Posterior vena cava (tissue), 2 donors: ENCODE data around the gene SELENOV. TPM values are rescaled to one million over a fixed set of nuclear protein-coding genes. Genes with fewer than 3 reads are reported as not detected.

Source experiments
- DNase-seq: peaks from one replicate; pipeline ENCODE4 v3.0.0-alpha.2; 2020; ENCODE audit warnings: low spot score
- intact Hi-C, 2 donors: fragments of 100-400 bp; cut with DNase I; formaldehyde crosslinking; loops; one replicate each; pipeline versions ENCODE4 v1.14.1 to v1.14.2; 2022 to 2023
- total RNA-seq, 2 donors: library from RNA; stranded (reverse); fragmentation: NEBNext Ultra II Directional; extraction: Animal tissue kit (Norgen Biotek cat#: 25700); gene quantifications; one replicate each; pipeline ENCODE4 v1.2.1, GENCODE V29; 2021
- donor health status: DM: yes; HTN: yes; CAD: no.
- donor health status: DM: yes; HTN: yes; CAD: no.

The SELENOV gene
- total RNA-seq, 2 donors from 2014 or later = not detected

- intact Hi-C loops = no loop called here
- peak; percentile 25 for DNase-seq
These were observed 29.4 kb downstream of the SELENOV start for GRCh38 chr19:39544226-39544903.

GRCh38 chr19:39544911-39545310, 30.0 kb downstream of the SELENOV start:
- intact Hi-C loops = no loop called here
- DNase-seq = no peak

DNA sequence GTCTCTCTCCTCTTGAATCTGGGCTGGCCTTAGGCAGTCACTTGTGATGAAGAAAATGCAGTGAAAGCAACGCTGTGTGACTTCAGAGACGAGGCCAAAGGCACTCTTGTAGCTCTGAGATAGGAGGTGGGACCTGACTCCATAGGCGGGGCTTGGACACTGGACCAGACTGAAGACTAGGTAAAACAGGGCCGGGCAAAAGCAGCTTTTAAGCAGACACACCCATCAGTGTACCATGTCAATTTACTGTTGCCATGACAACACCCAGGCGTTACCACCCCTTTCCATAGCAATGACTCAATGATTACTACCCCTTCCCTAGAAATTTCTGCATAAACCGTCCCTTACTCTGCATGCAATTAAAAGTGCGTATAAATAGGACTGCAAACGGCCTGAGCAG, 31.7 kb downstream of the SELENOV start:
- DNase-seq = no peak
- intact Hi-C loops = no loop called here

- intact Hi-C loops = no loop called here
These were observed 35.3 kb downstream of the SELENOV start for GRCh38 chr19:39550197-39550596.

DNA sequence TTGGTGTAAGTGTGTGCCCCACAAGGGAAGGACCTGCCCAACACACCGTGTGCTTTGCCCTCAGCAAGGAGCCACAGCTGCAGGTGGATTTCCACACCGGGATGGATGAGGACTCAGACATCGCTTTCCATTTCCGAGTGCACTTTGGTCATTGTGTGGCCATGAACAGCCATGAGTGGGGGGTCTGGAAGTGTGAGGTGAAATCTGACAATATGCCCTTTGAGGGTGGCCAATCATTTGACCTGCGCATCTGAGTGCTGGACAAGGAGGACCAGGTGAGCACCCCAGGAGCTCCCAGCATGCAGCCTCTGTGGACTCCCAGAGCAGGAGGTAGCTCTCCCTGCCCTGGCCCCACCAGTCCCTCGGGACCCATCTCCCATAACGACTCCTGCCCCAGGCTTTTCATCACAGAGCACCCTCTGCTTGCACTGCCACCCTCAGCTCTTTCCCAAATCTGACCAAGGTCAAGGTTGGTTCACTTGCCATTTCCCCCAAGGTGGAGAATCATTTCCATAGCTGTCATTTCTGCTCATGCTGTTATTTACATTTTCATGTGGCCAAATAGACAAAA, 38.2 kb downstream of the SELENOV start:
- DNase-seq = no peak

More at GRCh38 chr19:39550197-39550596, 35.3 kb downstream of the SELENOV start:
- no peak for DNase-seq

GRCh38 chr19:39554701-39555311, 39.9 kb downstream of the SELENOV start:
- intact Hi-C loops = no loop called here
- no peak for DNase-seq

More for the DNA sequence above, 38.2 kb downstream of the SELENOV start:
- intact Hi-C loops = no loop called here

DNA sequence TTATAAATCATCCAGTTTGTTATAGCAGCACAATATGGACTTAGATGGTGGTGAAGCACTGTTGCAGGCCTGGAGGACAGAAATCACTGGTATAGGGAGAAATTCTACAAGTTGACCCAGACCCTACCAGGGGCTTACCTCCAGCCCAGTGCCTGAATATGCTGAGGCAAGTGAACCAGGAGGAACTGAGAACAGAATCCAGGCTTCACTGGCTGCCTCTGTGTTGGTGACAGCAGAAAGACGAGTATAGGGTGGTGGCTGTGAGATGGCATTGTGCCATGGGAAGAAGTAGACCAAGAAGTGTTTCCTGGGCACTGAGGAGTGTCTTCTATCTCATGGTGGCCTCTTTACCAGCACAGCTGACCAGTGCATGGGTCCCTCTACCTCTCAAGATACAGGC, 40.9 kb downstream of the SELENOV start:
- intact Hi-C loops = no loop called here
- no peak for DNase-seq

- intact Hi-C loops = no loop called here
These were observed 43.1 kb downstream of the SELENOV start for GRCh38 chr19:39557811-39558623.

DNA sequence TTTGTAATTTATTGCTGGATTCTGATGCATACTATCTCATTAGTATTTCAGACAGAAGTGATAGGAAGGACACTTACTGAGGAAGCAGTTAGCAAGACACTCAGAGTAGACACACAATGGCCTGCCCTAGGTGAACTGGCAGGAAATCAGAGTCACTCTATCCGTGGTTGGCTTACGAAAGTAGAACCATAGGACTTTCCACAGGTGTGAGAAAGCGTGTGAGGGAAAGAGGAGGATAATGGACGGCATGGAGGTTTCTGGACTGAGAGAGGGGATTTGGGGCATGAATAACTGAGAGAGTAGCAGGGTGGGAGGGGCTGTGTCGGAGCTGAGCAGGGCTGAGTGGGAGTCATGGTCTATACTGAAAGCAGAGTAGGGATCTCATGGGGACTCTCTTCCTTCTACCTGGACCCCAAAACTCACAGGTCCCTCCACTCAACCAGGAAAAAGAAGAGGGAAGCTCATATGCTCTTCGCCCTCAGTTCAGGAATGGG, 43.7 kb downstream of the SELENOV start:
- intact Hi-C loops = no loop called here
- no peak for DNase-seq

More at GRCh38 chr19:39557811-39558623, 43.1 kb downstream of the SELENOV start:
- no peak for DNase-seq

- DNase-seq = no peak
- intact Hi-C loops = no loop called here
These were observed 48.5 kb downstream of the SELENOV start for GRCh38 chr19:39563408-39563807.

GRCh38 chr19:39566064-39566463, 51.1 kb downstream of the SELENOV start:
- DNase-seq = no peak
- intact Hi-C loops = no loop called here

DNA sequence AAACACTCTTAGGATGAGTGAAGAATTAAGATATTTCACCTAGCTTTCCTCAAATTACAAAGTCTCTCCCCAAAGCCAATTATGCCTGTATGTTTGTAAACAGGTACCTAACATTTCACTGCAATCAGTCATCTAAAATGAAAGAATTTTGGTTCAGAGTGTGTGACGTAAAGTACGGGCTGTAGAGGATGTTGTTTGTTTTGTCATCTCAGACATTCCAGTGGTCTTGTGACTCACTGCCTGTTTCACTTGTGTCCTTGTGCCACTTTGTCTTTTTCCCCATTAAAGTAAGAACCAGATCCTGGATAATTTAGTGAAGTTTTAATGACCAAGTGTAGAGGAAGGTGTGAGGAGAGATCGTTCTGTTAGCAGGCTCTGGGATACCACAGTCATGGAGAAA, 53.7 kb downstream of the SELENOV start:
- intact Hi-C loops = no loop called here
- no peak for DNase-seq

Other genes starting within 250 kb of the SELENOV start
- gene IFNL2, start 246.7 kb upstream of the SELENOV start, total RNA-seq = not detected
- not detected for gene IFNL1, start 218.7 kb upstream of the SELENOV start, total RNA-seq
- under 1 TPM; 0.29 to 0.32 TPM for gene LRFN1, start 194.3 kb upstream of the SELENOV start, total RNA-seq
- 10 to 100 TPM; 35.0 to 48.4 TPM for gene GMFG, start 179.1 kb upstream of the SELENOV start, total RNA-seq
- 100 to 1,000 TPM in 1 of 2 donors, 10 to 100 TPM in 1; 74.5 to 119 TPM for gene SAMD4B, start 172.7 kb upstream of the SELENOV start, total RNA-seq
- 10 to 100 TPM; 26.0 to 28.5 TPM for gene PAF1, start 124.0 kb upstream of the SELENOV start, total RNA-seq
- gene MED29, start 123.8 kb upstream of the SELENOV start, total RNA-seq = 10 to 100 TPM; 32.7 to 33.3 TPM
- 100 to 1,000 TPM; 258 to 509 TPM for gene ZFP36, start 108.3 kb upstream of the SELENOV start, total RNA-seq
- 10 to 100 TPM; 38.1 to 48.6 TPM for gene PLEKHG2, start 102.5 kb upstream of the SELENOV start, total RNA-seq
- 1,000 to 10,000 TPM; 1,159 to 1,295 TPM for gene RPS16, start 79.2 kb upstream of the SELENOV start, total RNA-seq
- gene SUPT5H, start 69.6 kb upstream of the SELENOV start, total RNA-seq = 10 to 100 TPM; 67.0 to 74.9 TPM
- gene TIMM50, start 34.3 kb upstream of the SELENOV start, total RNA-seq = 10 to 100 TPM; 44.5 to 45.5 TPM
- gene DLL3, start 16.2 kb upstream of the SELENOV start, total RNA-seq = not detected
- 1 to 10 TPM; 2.4 to 2.9 TPM for gene EID2B, start 17.7 kb downstream of the SELENOV start, total RNA-seq
- gene EID2, start 25.0 kb downstream of the SELENOV start, total RNA-seq = 10 to 100 TPM; 12.9 to 13.0 TPM
- not detected for gene LGALS13, start 87.4 kb downstream of the SELENOV start, total RNA-seq
- not detected for gene LGALS16, start 140.8 kb downstream of the SELENOV start, total RNA-seq
- gene LGALS14, start 189.3 kb downstream of the SELENOV start, total RNA-seq = not detected
- not detected for gene CLC, start 222.9 kb downstream of the SELENOV start, total RNA-seq